Trophoblast cell (in vitro differentiated cells and primary cell): Measurements from ENCODE around the gene KCNH1.

Source experiments
- DNase-seq, 2 donors: peaks; one replicate each; pipeline ENCODE4 v3.0.0-alpha.2; 2016
- H2AFZ ChIP-seq: 2 replicates; pipeline ENCODE4 v1.6.1; 2013; ENCODE audit warnings: low read length, moderate library complexity, mild to moderate bottlenecking; ENCODE audit not compliant: insufficient read depth, poor library complexity
- H2AK5ac ChIP-seq: 2 replicates; pipeline ENCODE4 v1.6.1; 2013; ENCODE audit warnings: mild to moderate bottlenecking, low read length
- H2BK120ac ChIP-seq: 2 replicates; pipeline ENCODE4 v1.6.1; 2013; ENCODE audit warnings: low read length, mild to moderate bottlenecking, moderate library complexity; ENCODE audit not compliant: insufficient read depth, poor library complexity
- H2BK12ac ChIP-seq: 2 replicates; pipeline ENCODE4 v1.6.1; 2013; ENCODE audit warnings: mild to moderate bottlenecking, low read length, moderate library complexity
- H2BK5ac ChIP-seq: 2 replicates; pipeline ENCODE4 v1.6.1; 2013; ENCODE audit warnings: low read length, low read depth, moderate library complexity, mild to moderate bottlenecking; ENCODE audit not compliant: poor library complexity
- H3K14ac ChIP-seq: 2 replicates; pipeline ENCODE4 v1.6.1; 2013; ENCODE audit warnings: mild to moderate bottlenecking, low read length
- H3K18ac ChIP-seq: 2 replicates; pipeline ENCODE4 v1.6.1; 2013; ENCODE audit warnings: mild to moderate bottlenecking, low read length
- H3K23ac ChIP-seq: 2 replicates; pipeline ENCODE4 v1.6.1; 2013; ENCODE audit warnings: low read length
- H3K27ac ChIP-seq: 2 replicates; pipeline ENCODE4 v1.5.1; 2013; ENCODE audit warnings: low read depth, mild to moderate bottlenecking, inconsistent platforms, low read length, moderate library complexity
- H3K27me3 ChIP-seq: 2 replicates; pipeline ENCODE4 v1.6.1; 2013; ENCODE audit warnings: inconsistent platforms, mild to moderate bottlenecking, low read length, moderate library complexity; ENCODE audit not compliant: insufficient read depth
- H3K36me3 ChIP-seq, 2 experiments: 1 replicate in 1 of 2; 2 replicates in 1 of 2; pipeline ENCODE4 v1.6.1; 2013; ENCODE audit warnings: low read length in 2 of 2, mild to moderate bottlenecking in 2 of 2, moderate library complexity in 1 of 2; ENCODE audit not compliant: insufficient read depth in 2 of 2, control insufficient read depth in 1 of 2
- H3K4ac ChIP-seq: 2 replicates; pipeline ENCODE4 v1.6.1; 2013; ENCODE audit warnings: low read depth, mild to moderate bottlenecking, low read length, moderate library complexity
- H3K4me1 ChIP-seq, 2 experiments: 1 replicate in 1 of 2; 2 replicates in 1 of 2; pipeline ENCODE4 v1.6.1; 2013; ENCODE audit warnings: low read length in 2 of 2, mild to moderate bottlenecking in 2 of 2, moderate library complexity in 1 of 2; ENCODE audit not compliant: insufficient read depth in 2 of 2, control insufficient read depth in 1 of 2
- H3K4me2 ChIP-seq: 2 replicates; pipeline ENCODE4 v1.6.1; 2013; ENCODE audit warnings: inconsistent platforms, mild to moderate bottlenecking, low read length, moderate library complexity
- H3K4me3 ChIP-seq: 2 replicates; pipeline ENCODE4 v1.5.1; 2013; ENCODE audit warnings: mild to moderate bottlenecking, low read depth, low read length, inconsistent platforms
- H3K79me1 ChIP-seq: one replicate; pipeline ENCODE4 v1.6.1; 2013; ENCODE audit warnings: low read length
- H3K79me2 ChIP-seq: 2 replicates; pipeline ENCODE4 v1.6.1; 2013; ENCODE audit warnings: low read length, mild to moderate bottlenecking; ENCODE audit not compliant: control insufficient read depth, insufficient read depth, poor library complexity
- H3K9ac ChIP-seq: 2 replicates; pipeline ENCODE4 v1.6.1; 2013; ENCODE audit warnings: mild to moderate bottlenecking, low read length
- H3K9me3 ChIP-seq: 2 replicates; pipeline ENCODE4 v1.6.1; 2013; ENCODE audit warnings: low read depth, mild to moderate bottlenecking, control low read depth, inconsistent platforms, low read length; ENCODE audit not compliant: insufficient read depth
- H4K12ac ChIP-seq: 2 replicates; pipeline ENCODE4 v1.6.1; 2013; ENCODE audit warnings: low read depth, mild to moderate bottlenecking, low read length, moderate library complexity
- H4K8ac ChIP-seq: 2 replicates; pipeline ENCODE4 v1.6.1; 2013; ENCODE audit warnings: low read depth, mild to moderate bottlenecking, low read length, moderate library complexity
- H4K91ac ChIP-seq: one replicate; pipeline ENCODE4 v1.6.1; 2013; ENCODE audit warnings: low read depth, mild to moderate bottlenecking, low read length, moderate library complexity
- WGBS: extraction: QIAGEN DNeasy Blood & Tissue Kit; methylation state at CpG from one replicate; pipeline ENCODE4 v1.1.7; 2013; ENCODE audit warnings: missing lambda C conversion rate; ENCODE audit not compliant: insufficient read length, insufficient coverage; ENCODE audit errors: extremely low coverage; 5-methylcytosine and 5-hydroxymethylcytosine counted together

The KCNH1 gene

GRCh38 chr1:210878564-210878963 lies 255.4 kb downstream of the KCNH1 start:
- Histone ChIP-seq H3K23ac (no peak overlapping the region), H2BK12ac (no peak overlapping the region), H4K8ac (no peak overlapping the region)

GRCh38 chr1:210876275-210876674 lies 257.7 kb downstream of the KCNH1 start:
- H3K23ac ChIP-seq, result no peak overlapping the region
- H3K4ac ChIP-seq, result no peak overlapping the region
- H3K36me3 ChIP-seq, result no peaks in the 10 kb centered on the region
- H2BK12ac ChIP-seq, result no peak overlapping the region
- H3K9ac ChIP-seq, result no peak overlapping the region
- no peak overlapping the region for H2BK120ac ChIP-seq
- no peak overlapping the region for H4K12ac ChIP-seq
- H2AFZ ChIP-seq, result no peak overlapping the region
- no peak overlapping the region for H3K4me3 ChIP-seq
- no peak overlapping the region for H2BK5ac ChIP-seq
- H4K91ac ChIP-seq, result no peak overlapping the region
- H3K79me1 ChIP-seq, result no peaks in the 10 kb centered on the region
- H3K18ac ChIP-seq, result no peak overlapping the region
- no peak overlapping the region for H3K14ac ChIP-seq
- no peaks in the 10 kb centered on the region for H3K79me2 ChIP-seq
- no peak for DNase-seq
- H4K8ac ChIP-seq, result no peak overlapping the region
- H3K4me1 ChIP-seq, result no peaks in the 10 kb centered on the region
- H3K4me2 ChIP-seq, result no peak overlapping the region
- H3K9me3 ChIP-seq, result no peaks in the 10 kb centered on the region
- no peak overlapping the region for H3K27ac ChIP-seq
- no peak overlapping the region for H2AK5ac ChIP-seq
- no peaks in the 10 kb centered on the region for H3K27me3 ChIP-seq

More at GRCh38 chr1:210878564-210878963, 255.4 kb downstream of the KCNH1 start:
- no peak overlapping the region for H3K4ac ChIP-seq
- no peak overlapping the region for H3K14ac ChIP-seq
- no peaks in the 10 kb centered on the region for H3K79me1 ChIP-seq
- no peak overlapping the region for H2AFZ ChIP-seq
- H4K91ac ChIP-seq, result no peak overlapping the region
- H3K9ac ChIP-seq, result no peak overlapping the region
- no peak overlapping the region for H2AK5ac ChIP-seq
- no peak overlapping the region for H2BK5ac ChIP-seq
- H3K27me3 ChIP-seq, result no peaks in the 10 kb centered on the region
- H3K4me3 ChIP-seq, result no peak overlapping the region
- H2BK120ac ChIP-seq, result no peak overlapping the region
- no peak overlapping the region for H3K18ac ChIP-seq
- peaks cover 0 to 2% of the 10 kb centered on the region in 2 experiments for H3K4me1 ChIP-seq
- H3K4me2 ChIP-seq, result no peak overlapping the region
- no peaks in the 10 kb centered on the region for H3K36me3 ChIP-seq
- no peak overlapping the region for H3K27ac ChIP-seq
- DNase-seq, result no peak
- H4K12ac ChIP-seq, result no peak overlapping the region
- no peaks in the 10 kb centered on the region for H3K9me3 ChIP-seq
- H3K79me2 ChIP-seq, result no peaks in the 10 kb centered on the region

GRCh38 chr1:210866532-210866931 lies 267.4 kb downstream of the KCNH1 start:
- no peaks in the 10 kb centered on the region for H3K4me1 ChIP-seq
- no peak overlapping the region for H2BK12ac ChIP-seq
- H3K9me3 ChIP-seq, result no peaks in the 10 kb centered on the region
- H3K36me3 ChIP-seq, result no peaks in the 10 kb centered on the region
- H2AK5ac ChIP-seq, result no peak overlapping the region
- H3K23ac ChIP-seq, result no peak overlapping the region
- no peak overlapping the region for H2BK120ac ChIP-seq
- H4K8ac ChIP-seq, result no peak overlapping the region
- no CpG with 5 or more reads among the region's 2 CpGs for WGBS
- no peak for DNase-seq
- H3K4me2 ChIP-seq, result no peak overlapping the region
- H2AFZ ChIP-seq, result no peak overlapping the region
- no peak overlapping the region for H3K9ac ChIP-seq
- H3K27ac ChIP-seq, result no peak overlapping the region
- no peak overlapping the region for H3K18ac ChIP-seq
- H4K91ac ChIP-seq, result no peak overlapping the region
- H3K79me1 ChIP-seq, result no peaks in the 10 kb centered on the region
- H3K79me2 ChIP-seq, result no peaks in the 10 kb centered on the region
- no peak overlapping the region for H3K14ac ChIP-seq
- no peak overlapping the region for H4K12ac ChIP-seq
- no peak overlapping the region for H3K4me3 ChIP-seq
- no peaks in the 10 kb centered on the region for H3K27me3 ChIP-seq
- H3K4ac ChIP-seq, result no peak overlapping the region
- no peak overlapping the region for H2BK5ac ChIP-seq

GRCh38 chr1:210857705-210858104 lies 276.2 kb downstream of the KCNH1 start:
- no peaks in the 10 kb centered on the region for H3K79me1 ChIP-seq
- H3K4me2 ChIP-seq, result no peak overlapping the region
- no peak overlapping the region for H2AK5ac ChIP-seq
- H3K27me3 ChIP-seq, result no peaks in the 10 kb centered on the region
- no peak overlapping the region for H2BK5ac ChIP-seq
- H2BK12ac ChIP-seq, result no peak overlapping the region
- H3K9ac ChIP-seq, result no peak overlapping the region
- no peak overlapping the region for H3K23ac ChIP-seq
- H3K4ac ChIP-seq, result no peak overlapping the region
- H3K9me3 ChIP-seq, result no peaks in the 10 kb centered on the region
- H4K91ac ChIP-seq, result no peak overlapping the region
- no peak overlapping the region for H2BK120ac ChIP-seq
- H3K18ac ChIP-seq, result no peak overlapping the region
- no peaks in the 10 kb centered on the region for H3K4me1 ChIP-seq
- no peak overlapping the region for H2AFZ ChIP-seq
- no peak overlapping the region for H4K12ac ChIP-seq
- H4K8ac ChIP-seq, result no peak overlapping the region
- H3K79me2 ChIP-seq, result no peaks in the 10 kb centered on the region
- WGBS, result no CpG with 5 or more reads among the region's 1 CpG
- no peak overlapping the region for H3K14ac ChIP-seq
- DNase-seq, result no peak
- no peak overlapping the region for H3K4me3 ChIP-seq
- H3K36me3 ChIP-seq, result no peaks in the 10 kb centered on the region
- H3K27ac ChIP-seq, result no peak overlapping the region
